Eye (tissue), 1 donor: ENCODE data around the gene STXBP5L.
"Not testable (repeated sequence)": the region's sequence is repeated elsewhere in the genome, so short reads cannot be mapped to it uniquely, and the experiment has no call there.

ENCODE experiments used
- DNase-seq: peaks from one replicate; pipeline ENCODE4 v3.0.0-alpha.2; 2015

STXBP5L gene

DNA sequence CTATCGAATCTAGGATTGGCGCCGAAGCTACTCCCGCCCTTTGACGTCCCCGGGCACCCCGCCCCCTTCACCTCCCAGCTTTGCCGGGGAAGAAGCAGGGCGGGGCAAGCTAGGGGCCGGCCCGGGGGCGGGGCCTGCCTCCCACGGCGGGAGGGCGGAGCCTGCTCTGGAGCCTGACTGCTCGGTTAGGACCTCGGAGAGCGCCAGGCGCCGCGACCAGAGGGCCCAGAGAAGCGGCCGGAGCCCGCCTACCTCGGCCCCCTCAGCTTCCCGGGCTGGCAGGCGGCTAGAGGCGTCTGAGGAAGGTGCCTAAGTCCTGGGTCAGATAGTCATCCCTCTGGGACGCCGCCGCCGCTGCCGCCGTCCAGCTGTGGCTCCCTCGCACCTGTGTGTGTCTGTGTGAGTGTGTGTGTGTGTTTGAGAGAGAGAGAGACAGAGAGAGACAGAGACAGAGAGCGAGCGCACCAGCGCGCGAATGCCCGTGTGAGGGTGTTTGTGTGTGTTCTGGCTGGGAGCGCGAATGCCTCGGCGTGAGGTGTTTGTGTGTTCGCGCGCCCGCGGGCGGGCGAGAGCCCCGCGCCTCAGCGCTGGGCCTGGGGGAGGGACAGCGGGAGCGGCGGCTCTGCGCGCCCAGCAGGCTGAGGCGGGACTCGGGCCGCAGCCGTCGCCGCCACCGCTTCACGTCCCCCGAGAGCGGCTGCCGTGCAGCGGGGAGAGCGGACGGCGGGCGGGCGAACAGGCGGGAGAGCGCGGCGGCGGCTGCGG lies at the start of gene STXBP5L:
TSS of gene STXBP5L (plus strand) at position 176 of the 765 bp plus-strand sequence. CDS start 1,374 bp downstream, outside the sequence.
- peak; percentile 96 for DNase-seq

- no peak for DNase-seq
Measured at GRCh38 chr3:120858521-120858920, 49.5 kb upstream of the STXBP5L start.

GRCh38 chr3:120864541-120864940 lies 43.5 kb upstream of the STXBP5L start:
- no peak for DNase-seq

GRCh38 chr3:120875507-120875906 lies 32.5 kb upstream of the STXBP5L start:
- no peak for DNase-seq

DNA sequence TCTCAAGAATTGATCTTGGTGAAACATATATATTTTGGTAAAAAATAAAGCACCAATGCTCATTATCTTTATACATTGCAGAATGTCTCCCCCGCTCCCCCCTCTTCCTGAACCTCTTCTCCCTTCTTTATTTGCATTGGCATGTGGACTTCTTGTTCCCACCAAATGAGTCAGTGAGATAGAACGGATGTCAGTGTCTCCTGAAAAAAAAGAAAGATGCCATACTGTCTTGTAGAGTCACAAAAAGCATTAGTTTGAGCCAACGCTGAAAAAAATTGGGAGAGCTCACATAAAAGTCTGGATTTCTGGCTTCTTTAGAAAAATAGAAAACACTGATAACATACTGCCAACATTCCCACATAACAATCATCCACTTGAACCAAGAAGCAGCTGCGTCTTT lies 32.0 kb upstream of the STXBP5L start:
- no peak for DNase-seq

DNA sequence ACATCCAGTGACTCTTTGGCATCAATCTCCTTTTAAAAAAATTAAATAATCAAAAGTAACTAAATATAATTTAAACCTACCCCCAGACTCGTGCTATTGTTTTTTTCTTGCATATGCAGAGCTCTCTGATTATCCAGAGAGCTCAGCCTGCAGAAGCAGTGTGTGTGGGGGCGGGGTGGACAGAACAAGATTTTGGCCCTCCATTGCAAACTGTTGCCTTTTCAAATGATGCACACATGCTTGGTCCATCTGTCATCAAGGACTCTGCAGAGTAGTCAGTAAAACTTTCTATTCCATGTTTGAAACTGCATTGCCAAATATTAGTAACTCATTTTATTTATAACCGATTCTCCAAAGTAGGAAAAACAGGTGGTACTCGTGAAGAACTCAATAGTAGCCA lies 28.6 kb upstream of the STXBP5L start:
- no peak for DNase-seq

DNA sequence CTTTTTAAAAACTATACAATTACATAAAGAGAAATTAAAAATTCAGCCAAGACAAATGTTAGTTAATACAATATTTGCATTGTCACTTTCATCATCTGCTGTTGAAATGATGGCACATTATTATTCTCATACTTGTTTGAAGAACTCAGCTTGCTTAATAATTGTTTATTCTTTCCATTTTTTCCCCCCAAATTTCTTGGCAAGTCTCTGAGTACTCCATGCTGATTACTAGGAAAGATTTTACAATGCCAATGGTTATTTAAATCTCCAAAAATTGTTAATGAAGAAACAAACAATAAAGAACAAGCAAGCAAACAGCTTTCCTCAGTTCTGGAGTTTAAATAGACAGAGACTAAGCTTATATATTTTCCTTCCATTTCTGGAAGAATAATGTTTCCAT lies 15.1 kb upstream of the STXBP5L start:
- no peak for DNase-seq

DNA sequence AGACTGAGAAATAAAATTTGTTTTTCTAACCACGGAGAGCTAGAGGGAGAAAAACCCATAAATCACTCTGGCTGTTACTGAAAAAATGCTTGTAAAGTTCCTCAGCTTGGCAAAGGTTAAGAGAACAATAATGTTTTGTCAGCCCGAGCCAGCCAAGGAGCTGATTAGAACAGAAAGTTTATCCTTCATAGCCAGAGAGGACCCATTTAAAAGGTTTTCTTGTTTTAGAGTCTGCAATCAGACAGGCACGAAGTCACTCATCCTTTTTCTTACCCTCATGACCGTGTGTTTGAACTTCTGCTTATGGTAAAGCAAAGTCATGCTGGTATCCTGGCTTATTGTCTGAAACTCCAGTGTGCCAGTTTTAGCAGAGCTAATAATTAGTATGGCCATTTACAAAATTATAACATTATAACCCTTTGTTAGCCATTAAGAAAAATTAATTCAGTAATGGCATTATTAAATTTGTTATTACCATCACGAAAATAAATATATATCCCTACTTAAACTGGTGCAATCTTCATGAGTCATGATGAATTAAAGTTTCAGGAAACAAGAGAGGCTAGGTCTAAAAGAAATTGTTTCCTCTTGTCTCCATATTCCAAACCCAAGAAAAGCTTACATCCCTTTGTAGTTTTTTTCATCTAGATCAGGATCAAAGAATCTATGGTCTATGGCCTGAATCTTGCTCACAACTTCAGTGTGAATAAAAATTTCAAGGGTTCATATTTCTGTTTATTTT lies 13.5 kb upstream of the STXBP5L start:
- no peak for DNase-seq

- not testable (repeated sequence) for DNase-seq
Measured at GRCh38 chr3:120901716-120902115, 6.3 kb upstream of the STXBP5L start.

GRCh38 chr3:120903221-120903620 lies 4.8 kb upstream of the STXBP5L start:
- DNase-seq: no peak

DNA sequence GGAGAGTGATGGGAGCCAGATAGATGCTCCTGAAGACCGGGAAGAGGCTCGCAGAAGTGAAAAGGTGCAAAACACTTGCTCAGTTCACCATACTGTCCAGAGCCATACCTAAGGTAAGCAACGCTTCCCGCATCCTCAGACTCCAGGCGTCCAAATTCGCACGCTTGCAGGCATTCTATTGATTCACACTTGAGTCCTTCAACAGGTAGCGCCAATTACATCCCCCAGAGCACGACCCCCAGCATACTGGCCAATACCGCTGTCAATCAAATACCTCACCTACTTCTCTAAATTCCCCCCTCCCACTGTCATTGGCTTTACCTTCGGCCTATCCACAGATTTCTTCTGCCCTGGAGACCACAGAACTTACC lies 361 bp upstream of the STXBP5L start:
- DNase-seq: no peak

GRCh38 chr3:120908795-120909601 lies 993 bp downstream of the STXBP5L start:
- DNase-seq: no peak

DNA sequence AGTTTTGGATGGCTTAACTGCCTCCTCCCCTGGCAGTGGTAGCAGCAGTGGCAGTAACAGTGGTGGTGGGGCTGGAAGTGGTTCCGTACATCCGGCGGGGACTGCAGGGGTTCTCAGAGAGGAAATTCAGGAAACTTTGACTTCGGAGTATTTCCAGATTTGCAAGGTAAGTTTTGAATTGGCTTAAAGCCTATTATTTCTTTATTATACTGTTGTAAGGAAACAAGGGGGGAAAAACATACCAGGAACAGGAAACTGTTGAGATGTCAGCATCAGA lies 1.5 kb downstream of the STXBP5L start:
- DNase-seq: no peak

GRCh38 chr3:120926146-120926545 lies 18.1 kb downstream of the STXBP5L start:
- no peak for DNase-seq

DNA sequence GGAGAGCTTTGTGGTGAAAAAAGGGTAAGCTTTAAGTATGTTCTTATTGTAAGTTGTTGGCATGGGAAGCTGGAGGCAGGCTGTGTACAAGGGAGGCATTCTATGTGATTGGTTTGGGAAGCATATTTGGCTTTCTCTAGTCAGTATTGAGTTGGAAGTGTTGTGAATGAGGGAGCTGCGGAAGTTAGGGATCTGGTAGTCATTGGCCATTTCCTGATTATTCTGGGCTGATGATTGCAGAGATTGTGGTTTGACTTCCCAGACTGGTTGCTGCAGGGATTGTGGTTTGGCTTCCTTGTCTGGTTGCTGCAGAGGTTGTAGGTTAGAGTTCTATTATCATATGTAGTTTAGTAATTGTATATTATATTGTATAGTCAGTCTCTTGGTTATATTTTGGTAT lies 21.0 kb downstream of the STXBP5L start:
- DNase-seq: no peak

- no peak for DNase-seq
Measured at GRCh38 chr3:120931593-120931992, 23.6 kb downstream of the STXBP5L start.

- no peak for DNase-seq
Measured at GRCh38 chr3:120956143-120956542, 48.1 kb downstream of the STXBP5L start.

DNA sequence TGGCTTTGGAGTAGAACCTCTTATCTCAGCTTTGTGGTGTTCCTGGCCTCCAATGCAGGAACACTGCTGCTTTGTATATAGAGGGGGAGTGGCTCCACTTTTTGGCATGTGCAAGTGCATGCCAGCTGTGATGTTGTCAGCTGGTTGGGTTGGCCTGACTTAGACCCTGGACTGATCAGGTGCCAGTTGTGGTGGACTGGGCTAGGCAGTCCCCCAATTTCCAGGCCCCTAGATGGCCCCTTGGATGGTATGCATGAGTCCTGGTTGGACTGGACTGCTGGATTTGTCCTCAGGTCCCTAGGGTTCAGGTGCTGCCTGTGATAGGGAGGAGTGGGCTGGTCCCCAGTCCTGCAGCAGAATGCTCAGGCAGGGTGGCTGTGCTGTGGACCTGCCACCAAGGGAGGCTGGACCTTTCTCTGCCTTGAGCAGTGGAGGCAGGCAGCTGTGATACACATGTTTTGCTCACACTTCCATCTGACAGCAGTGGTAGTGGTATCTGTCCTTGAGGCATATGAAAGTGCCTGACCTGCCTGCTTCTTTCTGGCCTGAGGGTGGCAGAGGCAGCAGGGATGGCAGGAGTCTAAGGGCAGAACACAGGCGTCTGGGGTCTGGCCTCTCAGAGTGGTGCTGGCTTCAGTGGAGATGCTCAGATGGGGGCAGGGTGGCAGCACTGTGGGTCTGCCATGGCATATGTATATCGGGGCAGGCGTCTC lies 74.8 kb downstream of the STXBP5L start:
- DNase-seq: no peak

- DNase-seq: no peak
Measured at GRCh38 chr3:120983321-120983665, 75.3 kb downstream of the STXBP5L start.

DNA sequence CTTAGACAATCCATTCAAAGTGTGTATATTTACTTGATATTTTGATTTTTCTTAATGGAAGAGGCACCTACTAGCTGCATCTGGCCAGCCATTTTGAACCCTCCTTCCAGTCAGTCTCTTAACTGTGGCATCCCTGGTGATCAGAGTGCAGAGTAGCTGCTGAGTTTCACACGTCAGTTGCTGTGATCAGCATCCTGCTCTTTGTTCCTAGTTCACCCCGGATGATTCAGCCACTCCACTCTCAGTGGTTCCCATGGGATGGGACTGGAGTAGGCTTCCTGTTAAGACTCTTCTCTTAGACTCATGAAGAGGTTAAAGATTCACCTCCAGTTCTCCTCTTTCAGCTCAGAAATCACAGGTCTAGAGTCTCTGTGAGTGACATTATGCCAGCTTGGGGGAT lies 75.8 kb downstream of the STXBP5L start:
- peak; percentile 6 for DNase-seq

DNA sequence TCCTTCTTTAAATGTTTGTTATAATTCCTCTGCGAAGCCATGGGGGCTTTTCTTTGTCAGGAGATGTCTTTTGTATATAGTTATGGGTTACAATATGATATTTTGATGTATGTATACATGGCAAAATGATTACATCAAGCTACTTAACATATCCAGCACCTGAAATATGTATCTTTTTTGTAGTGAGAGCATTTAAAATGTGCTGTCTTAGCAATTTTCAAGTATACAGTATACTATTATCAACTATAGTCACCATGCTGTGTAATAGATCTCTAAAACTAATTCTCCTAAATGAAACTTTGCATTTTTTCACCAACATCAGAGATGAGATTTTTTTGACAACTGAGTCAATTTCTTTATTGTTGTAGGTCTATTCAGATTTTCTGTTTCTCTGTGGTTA lies 77.2 kb downstream of the STXBP5L start:
- DNase-seq: no peak

DNA sequence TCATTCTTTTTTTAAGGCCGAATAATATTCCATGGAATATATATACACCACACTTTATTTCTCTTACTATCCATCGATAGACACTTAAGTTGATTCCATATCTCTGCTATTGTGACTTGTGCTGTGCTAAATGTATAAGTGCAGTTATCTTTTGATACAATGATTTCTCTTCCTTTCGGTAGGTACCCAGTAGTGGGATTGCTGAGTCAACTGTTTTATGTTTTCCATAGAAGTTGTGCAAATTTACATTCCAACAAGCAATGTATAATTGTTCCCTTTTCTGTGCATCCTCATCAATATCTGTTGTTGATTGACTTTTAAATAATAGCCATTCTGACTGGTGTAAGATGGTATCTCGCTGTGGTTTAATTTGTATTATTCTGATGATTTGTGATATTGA lies 81.0 kb downstream of the STXBP5L start:
- no peak for DNase-seq

DNA sequence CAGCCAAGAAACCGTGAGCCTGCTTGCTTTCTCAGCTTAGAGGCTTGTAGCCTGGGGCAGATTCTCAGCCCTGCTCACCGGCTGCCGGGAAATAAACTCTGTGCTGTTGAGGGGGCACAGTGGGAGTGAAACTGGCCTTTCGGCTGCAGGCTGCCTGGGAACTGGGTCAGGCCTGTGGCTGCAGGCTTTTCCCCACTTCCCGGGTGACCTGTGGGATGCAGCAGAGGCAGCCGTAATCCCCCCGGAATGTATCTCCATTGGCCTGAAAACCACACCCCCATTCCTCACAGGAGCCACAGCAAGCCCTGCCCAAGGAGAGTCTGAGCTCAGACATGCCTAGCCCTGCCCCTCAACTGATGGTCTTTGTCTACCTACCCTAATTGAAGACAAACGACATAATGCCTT lies 110.9 kb downstream of the STXBP5L start:
- DNase-seq: no peak
